ENCODE results near the gene ARL4C. TPM values are rescaled to one million over a fixed set of nuclear protein-coding genes. Genes with fewer than 3 reads are reported as not detected.

Gene ARL4C
- polyA plus RNA-seq, 1 of the 3 experiments (the other 2 are of a cell fraction), result 24.0 TPM

DNA sequence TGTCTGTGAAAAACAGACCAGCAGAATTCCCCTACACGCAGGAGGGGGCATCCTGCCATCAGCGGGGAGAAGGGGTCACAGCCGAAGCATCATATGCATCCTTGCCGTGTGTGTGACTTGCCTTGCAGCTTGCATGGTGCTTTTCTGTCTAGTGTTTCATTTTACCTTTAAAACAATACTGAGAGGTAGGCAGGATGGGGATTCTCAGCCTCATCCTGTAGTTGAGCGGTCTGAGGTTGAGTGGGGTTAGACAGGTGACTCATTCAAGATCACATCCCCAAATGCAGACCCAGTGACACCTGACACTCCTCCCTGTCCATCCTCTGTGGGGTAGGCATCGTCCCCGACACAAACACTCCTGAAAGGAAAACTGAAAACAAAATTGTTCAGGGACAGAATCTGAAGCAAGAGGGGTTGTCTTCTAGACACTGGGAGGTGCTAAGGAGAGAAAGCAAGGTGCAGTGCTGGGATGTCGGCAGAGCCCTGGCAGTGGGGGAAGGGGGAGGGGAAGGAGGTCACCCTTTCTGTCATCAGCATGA, 7.9 kb downstream of the ARL4C start (continued):
- TF ChIP-seq GABPA (IDR thresholded peaks at IDR 0.05; ENCODE audit: low read depth) (no peak), FOXM1 (IDR thresholded peaks at IDR 0.05; ENCODE audit: low read depth) (no peak), SMC3 (IDR thresholded peaks at IDR 0.05; ENCODE audit: low read depth, low read length) (no peak), RXRA (IDR thresholded peaks at IDR 0.05; ENCODE audit: borderline replicate concordance, low read depth) (no peak), NFIC (IDR thresholded peaks at IDR 0.05; ENCODE audit: borderline replicate concordance) (no peak), RCOR1 (IDR thresholded peaks at IDR 0.05; ENCODE audit: low read length) (no peak)
- TF ChIP-seq, protein P1, sequence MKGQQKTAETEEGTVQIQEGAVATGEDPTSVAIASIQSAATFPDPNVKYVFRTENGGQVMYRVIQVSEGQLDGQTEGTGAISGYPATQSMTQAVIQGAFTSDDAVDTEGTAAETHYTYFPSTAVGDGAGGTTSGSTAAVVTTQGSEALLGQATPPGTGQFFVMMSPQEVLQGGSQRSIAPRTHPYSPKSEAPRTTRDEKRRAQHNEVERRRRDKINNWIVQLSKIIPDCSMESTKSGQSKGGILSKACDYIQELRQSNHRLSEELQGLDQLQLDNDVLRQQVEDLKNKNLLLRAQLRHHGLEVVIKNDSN (IDR thresholded peaks at IDR 0.05; ENCODE audit: borderline replicate concordance, low read depth), result no peak

GRCh38 chr2:234488486-234488885, 8.4 kb downstream of the ARL4C start:
- no peak overlapping the region for H3K4me2 ChIP-seq
- CTCF ChIA-PET, result interaction anchor here (0.6 to 1.4 kb wide), 3 partner anchors 55 to 200 kb away, joined by 3 to 4 read pairs (median 3); no protein-coding TSS in a partner anchor
- H3K4me3 ChIP-seq (ENCODE audit: low read depth in 2 of 2, low read length in 1 of 2), result no peak overlapping the region
- POLR2A ChIA-PET, result no interaction called here
- no peaks in the 10 kb centered on the region for H3K9me2 ChIP-seq
- peaks cover 0 to 8% of the 10 kb centered on the region in 2 experiments; a peak in 2 of 4 replicates for H3K4me1 ChIP-seq (ENCODE audit: control insufficient read depth in 1 of 2, insufficient read depth in 2 of 2, low read depth in 1 of 2, low read length in 1 of 2)
- no peak overlapping the region for H2AFZ ChIP-seq (ENCODE audit: low read depth)
- no peak overlapping the region for H3K27ac ChIP-seq (ENCODE audit: low read depth in 2 of 2, low read length in 1 of 2)
- no peak overlapping the region for H3K9ac ChIP-seq
- peaks cover 0 to 4% of the 10 kb centered on the region in 2 experiments for H3K36me3 ChIP-seq (replicated peaks in 1 of 2; ENCODE audit: control insufficient read depth in 1 of 2, insufficient read depth in 2 of 2, low read length in 1 of 2)
- no peaks in the 10 kb centered on the region for H3K9me3 ChIP-seq
- peaks cover 25% of the 10 kb centered on the region for H4K20me1 ChIP-seq (ENCODE audit: insufficient read depth)
- H3F3A ChIP-seq (replicated peaks; ENCODE audit: insufficient read depth), result peaks cover 5% of the 10 kb centered on the region
- no peak for DNase-seq
- H3K27me3 ChIP-seq (ENCODE audit: insufficient read depth), result no peaks in the 10 kb centered on the region
- 83% methylated on average over 1 of the region's 1 CpG for WGBS (ENCODE audit: low lambda C conversion rate)
- TF ChIP-seq RXRA (IDR thresholded peaks at IDR 0.05; ENCODE audit: borderline replicate concordance, low read depth) (no peak), REST (IDR thresholded peaks at IDR 0.05; ENCODE audit: low read depth, low read length) (no peak)
- H3K79me2 ChIP-seq (ENCODE audit: insufficient read depth), result peaks cover 28% of the 10 kb centered on the region

DNA sequence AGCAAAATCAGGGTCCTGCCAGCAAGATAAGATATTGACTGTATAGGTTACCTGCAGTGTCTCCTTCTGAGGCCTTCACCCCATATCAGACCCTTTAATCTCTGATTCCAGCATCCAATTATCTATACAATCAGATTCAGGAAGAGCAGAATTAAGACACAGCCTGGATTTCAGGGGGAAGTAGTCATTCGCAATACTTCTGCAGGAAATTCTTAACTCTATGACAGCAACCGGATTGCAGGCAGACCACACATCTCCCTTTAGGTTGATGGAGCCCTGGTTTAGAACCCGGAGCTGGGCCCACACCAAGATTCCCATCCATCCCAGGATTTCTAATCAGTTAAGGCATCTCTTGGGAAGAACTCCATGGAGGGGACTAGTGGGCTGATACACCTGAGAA, 9.5 kb downstream of the ARL4C start:
- no peak for TF ChIP-seq SMC3 (IDR thresholded peaks at IDR 0.05; ENCODE audit: low read depth, low read length)
- TF ChIP-seq GABPA (IDR thresholded peaks at IDR 0.05; ENCODE audit: low read depth), result no peak
- no peak for TF ChIP-seq IRF3 (IDR thresholded peaks at IDR 0.05; ENCODE audit: low read depth, low read length)
- TF ChIP-seq, protein P2, sequence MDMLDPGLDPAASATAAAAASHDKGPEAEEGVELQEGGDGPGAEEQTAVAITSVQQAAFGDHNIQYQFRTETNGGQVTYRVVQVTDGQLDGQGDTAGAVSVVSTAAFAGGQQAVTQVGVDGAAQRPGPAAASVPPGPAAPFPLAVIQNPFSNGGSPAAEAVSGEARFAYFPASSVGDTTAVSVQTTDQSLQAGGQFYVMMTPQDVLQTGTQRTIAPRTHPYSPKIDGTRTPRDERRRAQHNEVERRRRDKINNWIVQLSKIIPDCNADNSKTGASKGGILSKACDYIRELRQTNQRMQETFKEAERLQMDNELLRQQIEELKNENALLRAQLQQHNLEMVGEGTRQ (IDR thresholded peaks at IDR 0.05; ENCODE audit: borderline replicate concordance, low read depth, low read length), result no peak
- TF ChIP-seq TEAD4 (IDR thresholded peaks at IDR 0.05; ENCODE audit: borderline replicate concordance, insufficient read depth), result no peak
- TF ChIP-seq FOXJ3 (CRISPR knock-in tag; IDR thresholded peaks at IDR 0.05), result no peak
- no peak for TF ChIP-seq NRF1 (IDR thresholded peaks at IDR 0.05; ENCODE audit: low read depth, low read length)
- no peak for TF ChIP-seq YY1 (IDR thresholded peaks at IDR 0.05; ENCODE audit: low read depth)
- TF ChIP-seq, protein P3, sequence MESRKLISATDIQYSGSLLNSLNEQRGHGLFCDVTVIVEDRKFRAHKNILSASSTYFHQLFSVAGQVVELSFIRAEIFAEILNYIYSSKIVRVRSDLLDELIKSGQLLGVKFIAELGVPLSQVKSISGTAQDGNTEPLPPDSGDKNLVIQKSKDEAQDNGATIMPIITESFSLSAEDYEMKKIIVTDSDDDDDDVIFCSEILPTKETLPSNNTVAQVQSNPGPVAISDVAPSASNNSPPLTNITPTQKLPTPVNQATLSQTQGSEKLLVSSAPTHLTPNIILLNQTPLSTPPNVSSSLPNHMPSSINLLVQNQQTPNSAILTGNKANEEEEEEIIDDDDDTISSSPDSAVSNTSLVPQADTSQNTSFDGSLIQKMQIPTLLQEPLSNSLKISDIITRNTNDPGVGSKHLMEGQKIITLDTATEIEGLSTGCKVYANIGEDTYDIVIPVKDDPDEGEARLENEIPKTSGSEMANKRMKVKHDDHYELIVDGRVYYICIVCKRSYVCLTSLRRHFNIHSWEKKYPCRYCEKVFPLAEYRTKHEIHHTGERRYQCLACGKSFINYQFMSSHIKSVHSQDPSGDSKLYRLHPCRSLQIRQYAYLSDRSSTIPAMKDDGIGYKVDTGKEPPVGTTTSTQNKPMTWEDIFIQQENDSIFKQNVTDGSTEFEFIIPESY (IDR thresholded peaks at IDR 0.05; ENCODE audit: borderline replicate concordance, low read depth), result no peak
- TF ChIP-seq JUND (IDR thresholded peaks at IDR 0.05), result no peak
- CTCF ChIA-PET, result interaction anchor here (0.7 kb wide), 1 partner anchor 80 kb away, joined by 3 read pairs; no protein-coding TSS in a partner anchor
- H3F3A ChIP-seq (replicated peaks; ENCODE audit: insufficient read depth), result peaks cover 5% of the 10 kb centered on the region
- peaks cover 13% of the 10 kb centered on the region for H4K20me1 ChIP-seq (ENCODE audit: insufficient read depth)
- no peak overlapping the region for H3K4me2 ChIP-seq
- no peaks in the 10 kb centered on the region for H3K9me2 ChIP-seq
- POLR2A ChIA-PET, result no interaction called here
- no peak overlapping the region for H2AFZ ChIP-seq (ENCODE audit: low read depth)
- no peak overlapping the region for H3K4me3 ChIP-seq (ENCODE audit: low read depth in 2 of 2, low read length in 1 of 2)
- no peak for DNase-seq
- H3K4me1 ChIP-seq (ENCODE audit: control insufficient read depth in 1 of 2, insufficient read depth in 2 of 2, low read depth in 1 of 2, low read length in 1 of 2), result no peaks in the 10 kb centered on the region; a peak in 1 of 4 replicates
- no peaks in the 10 kb centered on the region for H3K36me3 ChIP-seq (replicated peaks in 1 of 2; ENCODE audit: control insufficient read depth in 1 of 2, insufficient read depth in 2 of 2, low read length in 1 of 2)
- 95% methylated on average over 2 of the region's 3 CpGs for WGBS (ENCODE audit: low lambda C conversion rate)
- no peak overlapping the region for H3K27ac ChIP-seq (ENCODE audit: low read depth in 2 of 2, low read length in 1 of 2)
- no peaks in the 10 kb centered on the region for H3K27me3 ChIP-seq (ENCODE audit: insufficient read depth)
- H3K9ac ChIP-seq, result no peak overlapping the region
- no peaks in the 10 kb centered on the region for H3K9me3 ChIP-seq
- H3K79me2 ChIP-seq (ENCODE audit: insufficient read depth), result peaks cover 16% of the 10 kb centered on the region

All from SK-N-SH (cell line).